A549 (cell line): ENCODE data around the gene TNRC6A. TPM values are rescaled to one million over a fixed set of nuclear protein-coding genes. Genes with fewer than 3 reads are reported as not detected.
"Not testable (repeated sequence)": the region's sequence is repeated elsewhere in the genome, so short reads cannot be mapped to it uniquely, and the experiment has no call there.

Source experiments
- ATAC-seq, 2 experiments: fragments of 200-7000 bp in 1 of 2; fragments of >200 bp in 1 of 2; cut with Nextera tagmentation in 1 of 2; cut with Tn5 transposase in 1 of 2; 3 replicates each; pipeline versions ENCODE4 v1.8.0 to v1.9.1; 2018 to 2020; ENCODE audit warnings: mild to moderate bottlenecking in 1 of 2, moderate library complexity in 1 of 2
- CTCF ChIA-PET: fragments of 300-600 bp; sonication (Branson Sonifier 250); formaldehyde crosslinking; extraction: SDS; loops from one replicate; lab custom pipeline; 2021; ENCODE audit warnings: antibody characterized with exemption, inconsistent platforms; lab: Yijun Ruan, JAX
- POLR2A ChIA-PET: fragments of 350-600 bp; formaldehyde crosslinking; extraction: SDS; loops from one replicate; lab custom pipeline; 2021; ENCODE audit warnings: antibody characterized with exemption, inconsistent platforms; lab: Yijun Ruan, JAX
- DNase-seq, 2 experiments: peaks; one replicate each; pipeline versions ENCODE4 v3.0.0 to v3.0.0-alpha.2; 2011 to 2016; ENCODE audit warnings: low read depth in 1 of 2, low spot score in 1 of 2
- FAIRE-seq: peaks from 2 replicates; lab custom pipeline; 2011; peaks lifted over from hg19 to GRCh38; lab: Jason Lieb, UNC
- H3K27ac ChIP-seq, 2 experiments: fragments of >200 bp; sonication (Bioruptor Twin); formaldehyde crosslinking; 3 replicates each; pipeline ENCODE4 v1.5.1; 2016 to 2017
- H3K4me1 ChIP-seq: fragments of >200 bp; sonication (Bioruptor Twin); formaldehyde crosslinking; 3 replicates; pipeline ENCODE4 v1.6.1; 2016
- H3K4me2 ChIP-seq: fragments of >200 bp; sonication (Bioruptor Twin); formaldehyde crosslinking; 3 replicates; pipeline ENCODE4 v1.6.1; 2016
- H3K4me3 ChIP-seq: fragments of >200 bp; sonication (Bioruptor Twin); formaldehyde crosslinking; 3 replicates; pipeline ENCODE4 v1.5.1; 2016
- H3K9me3 ChIP-seq: fragments of >200 bp; sonication (Bioruptor Twin); formaldehyde crosslinking; 3 replicates; pipeline ENCODE4 v1.6.1; 2016
- CBX8 ChIP-seq: fragments of 200-600 bp; sonication (generic); IDR thresholded peaks from 2 replicates; pipeline ENCODE4 v1.6.1; 2016
- CEBPB ChIP-seq, 2 experiments: fragments of >200 bp in 1 of 2; sonication (Bioruptor Twin) in 1 of 2; formaldehyde crosslinking in 1 of 2; IDR thresholded peaks; 2 replicates each; pipeline ENCODE4 v1.6.1; 2012 to 2016
- EHF ChIP-seq: fragments of 250-450 bp; sonication (Bioruptor Pico); IDR thresholded peaks from 2 replicates; pipeline ENCODE4 v1.5.0; 2020; ENCODE audit warnings: mild to moderate bottlenecking
- EP300 ChIP-seq, 2 experiments: fragments of >200 bp; sonication (Bioruptor Twin); formaldehyde crosslinking; IDR thresholded peaks; 2 replicates in 1 of 2; 3 replicates in 1 of 2; pipeline ENCODE4 v1.6.1; 2016 to 2017
- FOSL2 ChIP-seq, 2 experiments: fragments of 450-650 bp in 1 of 2; fragments of >200 bp in 1 of 2; sonication (Bioruptor Twin) in 1 of 2; formaldehyde crosslinking; IDR thresholded peaks; 2 replicates each; pipeline versions ENCODE4 v1.5.0 to v1.6.1; 2016 to 2020; ENCODE audit warnings: mild to moderate bottlenecking in 1 of 2, moderate library complexity in 1 of 2
- GATA3 ChIP-seq: IDR thresholded peaks from 2 replicates; pipeline ENCODE4 v1.6.1; 2012; ENCODE audit warnings: borderline replicate concordance
- HOXB13 ChIP-seq: fragments of 250-450 bp; sonication (Bioruptor Pico); IDR thresholded peaks from 2 replicates; pipeline ENCODE4 v1.5.0; 2020; ENCODE audit warnings: low read depth, mild to moderate bottlenecking, moderate library complexity
- HOXB5 ChIP-seq: fragments of 250-450 bp; sonication (Bioruptor Pico); IDR thresholded peaks from 2 replicates; pipeline ENCODE4 v1.5.0; 2020; ENCODE audit warnings: mild to moderate bottlenecking, moderate library complexity
- JUN ChIP-seq, 2 experiments: fragments of >200 bp; sonication (Bioruptor Twin); formaldehyde crosslinking; IDR thresholded peaks; 2 replicates in 1 of 2; 3 replicates in 1 of 2; pipeline ENCODE4 v1.6.1; 2016 to 2017
- JUNB ChIP-seq: fragments of >200 bp; sonication (Bioruptor Twin); formaldehyde crosslinking; IDR thresholded peaks from 2 replicates; pipeline ENCODE4 v1.6.1; 2016
- KDM1A ChIP-seq: fragments of 200-600 bp; sonication (generic); IDR thresholded peaks from 2 replicates; pipeline ENCODE4 v1.6.1; 2016; ENCODE audit warnings: low read depth, mild to moderate bottlenecking
- MAFK ChIP-seq: fragments of 450-650 bp; IDR thresholded peaks from 2 replicates; pipeline ENCODE4 v1.6.1; 2014; ENCODE audit not compliant: partially characterized antibody
- NFE2L2 ChIP-seq: fragments of 150-350 bp; conservative IDR thresholded peaks from 2 replicates; pipeline ENCODE4 v1.6.1; 2014; ENCODE audit warnings: low read length
- NPAS2 ChIP-seq: fragments of 250-450 bp; sonication (Bioruptor Pico); IDR thresholded peaks from 2 replicates; pipeline ENCODE4 v1.8.0; 2022; ENCODE audit warnings: mild to moderate bottlenecking, moderate library complexity, borderline replicate concordance
- PHF8 ChIP-seq: fragments of 200-600 bp; sonication (generic); IDR thresholded peaks from 2 replicates; pipeline ENCODE4 v1.6.1; 2016; ENCODE audit warnings: low read depth, mild to moderate bottlenecking, antibody characterized with exemption, moderate library complexity, borderline replicate concordance
- RAD21 ChIP-seq, 2 experiments: fragments of >200 bp in 1 of 2; sonication (Bioruptor Twin) in 1 of 2; formaldehyde crosslinking in 1 of 2; IDR thresholded peaks in 1 of 2; conservative IDR thresholded peaks in 1 of 2; 2 replicates in 1 of 2; 3 replicates in 1 of 2; pipeline ENCODE4 v1.6.1; 2012 to 2018; ENCODE audit warnings: inconsistent platforms in 1 of 2
- RNF2 ChIP-seq: fragments of 200-600 bp; sonication (generic); IDR thresholded peaks from 2 replicates; pipeline ENCODE4 v1.6.1; 2016; ENCODE audit warnings: low read depth, mild to moderate bottlenecking, antibody characterized with exemption, moderate library complexity, borderline replicate concordance
- SMC3 ChIP-seq: fragments of >200 bp; sonication (Bioruptor Twin); formaldehyde crosslinking; IDR thresholded peaks from 3 replicates; pipeline ENCODE4 v1.6.1; 2018; ENCODE audit warnings: inconsistent platforms
- TP53 ChIP-seq: fragments of 250-450 bp; sonication (Bioruptor Pico); IDR thresholded peaks from 2 replicates; pipeline ENCODE4 v1.5.0; 2021; ENCODE audit warnings: mild to moderate bottlenecking, moderate library complexity
- ZNF302 ChIP-seq: fragments of 250-450 bp; sonication (Bioruptor Pico); IDR thresholded peaks from 2 replicates; pipeline ENCODE4 v1.9.0; 2021; ENCODE audit warnings: inconsistent platforms, mild to moderate bottlenecking, moderate library complexity
- ZSCAN20 ChIP-seq: fragments of 250-450 bp; sonication (Bioruptor Pico); IDR thresholded peaks from 2 replicates; pipeline ENCODE4 v1.8.0; 2022; ENCODE audit warnings: mild to moderate bottlenecking, moderate library complexity
- WGBS: methylation state at CpG from one replicate; pipeline ENCODE4 v1.1.6; 2017; ENCODE audit errors: missing lambda C conversion rate; 5-methylcytosine and 5-hydroxymethylcytosine counted together
- polyA plus RNA-seq, 4 experiments: library from polyadenylated mRNA; depleted of rRNA in 3 of 4; stranded (reverse); fragments of >200 nt; fragmentation: RNase III in 1 of 4; extraction: RNeasy Plus Mini Kit Qiagen cat#74134 plus additional on column Dnase treatment in 1 of 4; gene quantifications; 2 replicates in 3 of 4; 3 replicates in 1 of 4; pipeline ENCODE4 v1.2.3, GENCODE V29; 2011 to 2017
- TF ChIP-seq, protein P1 (sequence below): fragments of 250-450 bp; sonication (Bioruptor Pico); IDR thresholded peaks from 2 replicates; pipeline ENCODE4 v1.5.0; 2021; ENCODE audit warnings: mild to moderate bottlenecking, moderate library complexity, borderline replicate concordance
- TF ChIP-seq, protein P2 (sequence below): fragments of 250-450 bp; sonication (Bioruptor Pico); IDR thresholded peaks from 2 replicates; pipeline ENCODE4 v1.5.0; 2020; ENCODE audit warnings: low read depth, mild to moderate bottlenecking, moderate library complexity
- TF ChIP-seq, protein P3 (sequence below): IDR thresholded peaks from 2 replicates; pipeline ENCODE4 v1.6.1; 2012; ENCODE audit warnings: low read depth, borderline replicate concordance
- TF ChIP-seq, protein P4 (sequence below): IDR thresholded peaks from 2 replicates; pipeline ENCODE4 v1.6.1; 2012
- TF ChIP-seq, protein P5 (sequence below): fragments of >200 bp; sonication (Bioruptor Twin); formaldehyde crosslinking; IDR thresholded peaks from 2 replicates; pipeline ENCODE4 v1.6.1; 2016
- TF ChIP-seq, protein P6 (sequence below): fragments of 450-650 bp; IDR thresholded peaks from 2 replicates; pipeline ENCODE4 v1.6.1; 2014; ENCODE audit warnings: antibody characterized with exemption
- TF ChIP-seq, protein P7 (sequence below): IDR thresholded peaks from 2 replicates; pipeline ENCODE4 v1.6.1; 2012

TNRC6A gene
- polyA plus RNA-seq, 2 of the 4 experiments (the other 2 are of a cell fraction) = 26.7 to 51.6 TPM

DNA sequence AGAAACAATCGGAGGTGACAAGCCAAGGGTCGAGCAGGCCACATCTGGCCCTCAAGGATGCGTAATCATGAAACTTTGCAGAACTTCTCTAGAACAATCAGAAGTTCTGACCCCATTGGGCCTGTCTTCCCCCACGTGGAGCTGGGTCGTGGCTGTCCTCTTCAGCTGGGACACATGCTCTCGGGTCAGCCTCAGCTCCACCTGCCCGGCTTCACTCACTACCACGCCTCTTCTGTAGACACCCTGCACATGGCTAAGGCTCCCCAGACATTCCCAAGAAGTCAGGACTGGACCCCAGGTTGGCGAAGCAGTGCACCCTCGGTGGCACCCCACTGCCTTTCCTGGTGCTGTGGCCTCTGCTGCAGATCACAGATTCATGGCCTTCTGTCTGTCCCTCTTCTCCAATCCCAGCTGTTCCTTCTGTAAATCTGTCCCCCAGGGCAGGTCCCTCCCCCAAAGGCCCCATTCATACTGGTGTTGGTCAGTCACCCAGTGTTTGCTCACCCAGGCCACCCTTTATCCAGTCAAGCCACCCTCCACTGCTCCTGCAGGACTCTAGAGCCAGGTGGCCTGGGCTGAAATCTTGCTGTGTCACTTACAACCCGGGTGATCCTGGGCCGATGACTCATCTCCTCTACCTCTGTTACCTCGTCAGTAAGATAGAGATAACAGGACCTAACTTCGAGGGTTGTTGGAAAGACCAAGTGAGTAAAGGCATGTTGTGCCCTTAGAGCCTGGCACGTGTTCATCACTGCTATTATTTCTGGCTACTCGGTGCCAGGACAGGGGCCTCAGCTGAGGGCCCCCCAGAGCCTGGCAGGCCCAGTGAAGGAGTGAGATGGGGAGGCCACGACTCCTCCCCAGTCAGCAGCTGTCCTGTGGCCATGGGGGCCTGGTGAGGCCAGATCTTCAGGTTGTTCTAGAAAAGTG is 114.9 kb downstream of the TNRC6A start:
- no peak for FAIRE-seq
- H3K4me1 ChIP-seq = peaks cover 91% of the 10 kb centered on the region
- H3K4me3 ChIP-seq = no peak overlapping the region
- TF ChIP-seq KDM1A (no peak), FOSL2 (IDR thresholded peaks at IDR 0.05) (peak; percentile 63), FOSL2 (CRISPR knock-in tag; IDR thresholded peaks at IDR 0.05) (peak; percentile 98), TP53 (CRISPR knock-in tag) (peak; percentile 73; the same call in 1 of the 2 replicates), PHF8 (no peak), GATA3 (peak; percentile 66; the same call in 1 of the 2 replicates), ZNF302 (CRISPR knock-in tag) (0 out of 2 replicates have a peak, but pooled peaks have one; percentile 60), ZSCAN20 (no peak), JUN (IDR thresholded peaks at IDR 0.05) (0 out of 5 replicates have a peak, but pooled peaks have one; percentile 30 to 72), RAD21 (conservative IDR thresholded peaks at IDR 0.05 in 1 of 2, IDR thresholded peaks at IDR 0.05 in 1 of 2) (0 out of 5 replicates have a peak, but pooled peaks have one; percentile 15 to 18), MAFK (peak; percentile 97), RNF2 (no peak), HOXB13 (CRISPR knock-in tag) (peak; percentile 47; the same call in 1 of the 2 replicates), HOXB5 (CRISPR knock-in tag) (peak; percentile 45; the same call in 1 of the 2 replicates), JUNB (peak; percentile 80), SMC3 (0 out of 3 replicates have a peak, but pooled peaks have one; percentile 16), EP300 (IDR thresholded peaks at IDR 0.05) (peak; percentile 59 to 61; a peak in 2 of 5 replicates), NFE2L2 (peak; percentile 81), CEBPB (IDR thresholded peaks at IDR 0.05) (0 out of 4 replicates have a peak, but pooled peaks of 1 of the 2 experiments have one; percentile 31), NPAS2 (CRISPR knock-in tag) (peak; percentile 18; the same call in 1 of the 2 replicates), EHF (CRISPR knock-in tag) (no peak; the same call in 1 of the 2 replicates), CBX8 (no peak)
- TF ChIP-seq, protein P1, sequence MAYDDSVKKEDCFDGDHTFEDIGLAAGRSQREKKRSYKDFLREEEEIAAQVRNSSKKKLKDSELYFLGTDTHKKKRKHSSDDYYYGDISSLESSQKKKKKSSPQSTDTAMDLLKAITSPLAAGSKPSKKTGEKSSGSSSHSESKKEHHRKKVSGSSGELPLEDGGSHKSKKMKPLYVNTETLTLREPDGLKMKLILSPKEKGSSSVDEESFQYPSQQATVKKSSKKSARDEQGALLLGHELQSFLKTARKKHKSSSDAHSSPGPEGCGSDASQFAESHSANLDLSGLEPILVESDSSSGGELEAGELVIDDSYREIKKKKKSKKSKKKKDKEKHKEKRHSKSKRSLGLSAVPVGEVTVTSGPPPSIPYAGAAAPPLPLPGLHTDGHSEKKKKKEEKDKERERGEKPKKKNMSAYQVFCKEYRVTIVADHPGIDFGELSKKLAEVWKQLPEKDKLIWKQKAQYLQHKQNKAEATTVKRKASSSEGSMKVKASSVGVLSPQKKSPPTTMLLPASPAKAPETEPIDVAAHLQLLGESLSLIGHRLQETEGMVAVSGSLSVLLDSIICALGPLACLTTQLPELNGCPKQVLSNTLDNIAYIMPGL (CRISPR knock-in tag) = peak; percentile 55; the same call in 1 of the 2 replicates
- TF ChIP-seq, protein P2, sequence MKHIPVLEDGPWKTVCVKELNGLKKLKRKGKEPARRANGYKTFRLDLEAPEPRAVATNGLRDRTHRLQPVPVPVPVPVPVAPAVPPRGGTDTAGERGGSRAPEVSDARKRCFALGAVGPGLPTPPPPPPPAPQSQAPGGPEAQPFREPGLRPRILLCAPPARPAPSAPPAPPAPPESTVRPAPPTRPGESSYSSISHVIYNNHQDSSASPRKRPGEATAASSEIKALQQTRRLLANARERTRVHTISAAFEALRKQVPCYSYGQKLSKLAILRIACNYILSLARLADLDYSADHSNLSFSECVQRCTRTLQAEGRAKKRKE = peak; percentile 67; the same call in 1 of the 2 replicates
- TF ChIP-seq, protein P3, sequence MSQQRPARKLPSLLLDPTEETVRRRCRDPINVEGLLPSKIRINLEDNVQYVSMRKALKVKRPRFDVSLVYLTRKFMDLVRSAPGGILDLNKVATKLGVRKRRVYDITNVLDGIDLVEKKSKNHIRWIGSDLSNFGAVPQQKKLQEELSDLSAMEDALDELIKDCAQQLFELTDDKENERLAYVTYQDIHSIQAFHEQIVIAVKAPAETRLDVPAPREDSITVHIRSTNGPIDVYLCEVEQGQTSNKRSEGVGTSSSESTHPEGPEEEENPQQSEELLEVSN = peak; percentile 85
- TF ChIP-seq, protein P4, sequence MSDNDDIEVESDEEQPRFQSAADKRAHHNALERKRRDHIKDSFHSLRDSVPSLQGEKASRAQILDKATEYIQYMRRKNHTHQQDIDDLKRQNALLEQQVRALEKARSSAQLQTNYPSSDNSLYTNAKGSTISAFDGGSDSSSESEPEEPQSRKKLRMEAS = peak; percentile 96
- TF ChIP-seq, protein P5, sequence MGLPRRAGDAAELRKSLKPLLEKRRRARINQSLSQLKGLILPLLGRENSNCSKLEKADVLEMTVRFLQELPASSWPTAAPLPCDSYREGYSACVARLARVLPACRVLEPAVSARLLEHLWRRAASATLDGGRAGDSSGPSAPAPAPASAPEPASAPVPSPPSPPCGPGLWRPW = no peak
- TF ChIP-seq, protein P6, sequence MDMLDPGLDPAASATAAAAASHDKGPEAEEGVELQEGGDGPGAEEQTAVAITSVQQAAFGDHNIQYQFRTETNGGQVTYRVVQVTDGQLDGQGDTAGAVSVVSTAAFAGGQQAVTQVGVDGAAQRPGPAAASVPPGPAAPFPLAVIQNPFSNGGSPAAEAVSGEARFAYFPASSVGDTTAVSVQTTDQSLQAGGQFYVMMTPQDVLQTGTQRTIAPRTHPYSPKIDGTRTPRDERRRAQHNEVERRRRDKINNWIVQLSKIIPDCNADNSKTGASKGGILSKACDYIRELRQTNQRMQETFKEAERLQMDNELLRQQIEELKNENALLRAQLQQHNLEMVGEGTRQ = peak; percentile 42; the same call in 1 of the 2 replicates
- TF ChIP-seq, protein P7, sequence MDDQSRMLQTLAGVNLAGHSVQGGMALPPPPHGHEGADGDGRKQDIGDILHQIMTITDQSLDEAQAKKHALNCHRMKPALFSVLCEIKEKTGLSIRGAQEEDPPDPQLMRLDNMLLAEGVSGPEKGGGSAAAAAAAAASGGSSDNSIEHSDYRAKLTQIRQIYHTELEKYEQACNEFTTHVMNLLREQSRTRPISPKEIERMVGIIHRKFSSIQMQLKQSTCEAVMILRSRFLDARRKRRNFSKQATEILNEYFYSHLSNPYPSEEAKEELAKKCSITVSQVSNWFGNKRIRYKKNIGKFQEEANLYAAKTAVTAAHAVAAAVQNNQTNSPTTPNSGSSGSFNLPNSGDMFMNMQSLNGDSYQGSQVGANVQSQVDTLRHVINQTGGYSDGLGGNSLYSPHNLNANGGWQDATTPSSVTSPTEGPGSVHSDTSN = 0 out of 2 replicates have a peak, but pooled peaks have one; percentile 38
- CTCF ChIA-PET = interaction anchor here (3.1 to 4.4 kb wide), 2 partner anchors 10 to 62 kb away, joined by 12 to 22 read pairs; no protein-coding TSS in a partner anchor
- POLR2A ChIA-PET = interaction anchor here (0.7 kb wide), 1 partner anchor 219 kb away, joined by 5 read pairs; no protein-coding TSS in a partner anchor
- H3K4me2 ChIP-seq = peak overlapping the region; percentile 55
- WGBS = 31% methylated on average over 17 of the region's 17 CpGs
- peak; percentile 72 to 75 for ATAC-seq
- peak overlapping the region; percentile 85 to 92 for H3K27ac ChIP-seq
- peak; percentile 78 to 93 for DNase-seq
- H3K9me3 ChIP-seq = 0 out of 3 replicates have a peak, but pooled peaks cover 3% of the 10 kb centered on the region

DNA sequence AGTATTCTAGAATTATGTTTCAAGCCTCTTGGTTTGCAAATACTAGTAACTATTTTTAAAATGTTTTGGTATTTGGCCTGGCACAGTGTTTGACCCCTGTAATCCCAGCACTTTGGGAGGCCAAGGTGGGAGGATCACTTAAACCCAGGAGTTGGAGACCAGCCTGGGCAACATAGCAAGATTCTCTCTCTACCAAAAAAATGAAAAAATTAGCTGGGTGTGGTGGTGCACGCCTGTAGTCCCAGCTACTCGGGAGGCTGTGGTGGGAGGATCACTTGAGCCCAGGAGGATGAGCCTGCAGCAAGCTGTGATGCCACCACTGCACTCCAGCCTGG is 115.5 kb downstream of the TNRC6A start:
- H3K4me2 ChIP-seq = peak overlapping the region; percentile 55
- H3K9me3 ChIP-seq, H3K4me3 ChIP-seq, FAIRE-seq, ATAC-seq, DNase-seq, POLR2A ChIA-PET: not testable (repeated sequence)
- H3K27ac ChIP-seq = peak overlapping the region; percentile 85 to 92
- H3K4me1 ChIP-seq = peaks cover 89% of the 10 kb centered on the region
- 90% methylated on average over 2 of the region's 2 CpGs for WGBS
- CTCF ChIA-PET = interaction anchor here (3.1 to 4.4 kb wide), 2 partner anchors 10 to 62 kb away, joined by 12 to 22 read pairs; no protein-coding TSS in a partner anchor
